Measurements from ENCODE around the gene SEMA5A.

The SEMA5A gene

DNA sequence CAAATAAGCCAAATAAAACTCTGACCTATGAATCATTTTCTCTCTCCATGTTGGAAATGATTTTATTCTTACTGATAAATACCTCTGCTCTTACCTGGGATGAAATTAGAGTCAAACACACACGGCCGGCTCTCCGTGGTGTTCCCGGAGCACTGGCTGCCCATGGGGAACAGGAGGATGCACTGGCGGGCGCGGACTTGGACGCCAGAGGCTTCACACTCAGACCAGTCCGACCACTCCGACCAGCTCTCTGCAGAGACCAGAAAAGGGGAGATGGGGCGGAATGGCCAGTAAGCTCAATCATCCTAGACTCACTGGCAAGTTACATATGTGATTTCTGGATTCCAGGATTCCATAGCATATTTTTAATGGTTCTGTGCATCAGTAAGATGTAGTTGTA lies 494.1 kb downstream of the SEMA5A start:
- no peak for TF ChIP-seq TAF1 (IDR thresholded peaks at IDR 0.05; ENCODE audit: borderline replicate concordance, low read depth, low read length)
- no peak for TF ChIP-seq POLR2AphosphoS5 (IDR thresholded peaks at IDR 0.05; ENCODE audit: low read depth, low read length)
- no peak for TF ChIP-seq POLR2A (IDR thresholded peaks at IDR 0.05; ENCODE audit: low read depth, low read length)
- FAIRE-seq (no peak), DNase-seq (ENCODE audit: insufficient read length) (no peak)

DNA sequence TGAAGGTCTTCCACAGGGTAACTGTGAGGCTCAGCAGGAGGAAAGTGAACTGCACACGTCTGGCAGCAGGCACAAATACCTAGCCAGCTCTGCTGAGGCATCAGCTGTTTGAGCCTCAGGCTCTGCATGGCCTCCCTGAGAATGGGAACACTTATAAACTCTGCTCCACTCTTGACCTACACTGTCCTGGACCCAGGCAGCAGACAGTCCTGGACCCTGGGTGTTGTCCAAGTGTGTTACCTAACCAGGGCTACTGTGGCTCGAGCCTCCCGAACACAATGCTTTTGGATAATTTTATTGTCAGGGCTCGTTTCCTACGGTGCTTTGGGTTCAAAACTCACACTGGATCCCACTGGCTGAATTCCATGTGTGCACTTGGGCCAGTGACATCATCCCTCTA lies 497.9 kb downstream of the SEMA5A start:
- FAIRE-seq (no peak), DNase-seq (ENCODE audit: insufficient read length) (no peak)
- TF ChIP-seq POLR2A (IDR thresholded peaks at IDR 0.05; ENCODE audit: low read depth, low read length) (no peak), POLR2AphosphoS5 (IDR thresholded peaks at IDR 0.05; ENCODE audit: low read depth, low read length) (no peak), TAF1 (IDR thresholded peaks at IDR 0.05; ENCODE audit: borderline replicate concordance, low read depth, low read length) (no peak)

DNA sequence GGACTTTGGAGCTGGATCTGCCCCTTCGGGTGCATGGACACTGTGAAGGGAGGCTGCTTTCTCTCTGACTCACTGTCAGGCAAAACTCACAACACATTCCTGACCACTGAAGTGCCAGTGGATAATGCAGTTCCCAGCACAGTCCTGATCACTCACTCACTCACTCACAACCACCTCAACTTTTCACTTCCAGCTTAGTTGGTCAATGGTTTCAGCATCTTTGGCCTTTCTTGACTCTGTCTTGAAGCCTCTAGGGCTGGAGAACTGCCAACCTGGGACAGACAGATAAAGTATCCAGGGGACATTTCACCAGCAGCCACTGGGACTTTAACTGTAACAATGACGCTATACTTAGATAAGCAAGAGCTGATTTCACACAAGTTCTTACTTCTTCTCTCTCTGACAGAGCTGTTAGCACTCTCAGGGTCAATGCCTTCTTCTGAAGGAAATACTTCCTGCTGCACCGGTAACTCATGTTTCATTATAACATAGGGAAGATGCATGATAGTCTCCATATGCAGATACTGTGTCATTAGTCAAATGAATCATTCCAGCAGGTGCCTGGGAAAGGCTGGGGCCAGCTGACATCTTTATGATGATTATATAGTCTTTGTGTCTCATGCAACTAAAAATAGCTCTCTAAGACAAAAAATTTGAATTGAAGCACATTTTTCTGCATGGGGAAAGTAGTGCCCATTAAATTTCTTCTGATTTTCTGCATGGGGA lies 499.0 kb downstream of the SEMA5A start:
- no peak for FAIRE-seq
- no peak for TF ChIP-seq POLR2A (IDR thresholded peaks at IDR 0.05; ENCODE audit: low read depth, low read length)
- no peak for TF ChIP-seq POLR2AphosphoS5 (IDR thresholded peaks at IDR 0.05; ENCODE audit: low read depth, low read length)
- no peak for TF ChIP-seq TAF1 (IDR thresholded peaks at IDR 0.05; ENCODE audit: borderline replicate concordance, low read depth, low read length)
- no peak for DNase-seq (ENCODE audit: insufficient read length)

DNA sequence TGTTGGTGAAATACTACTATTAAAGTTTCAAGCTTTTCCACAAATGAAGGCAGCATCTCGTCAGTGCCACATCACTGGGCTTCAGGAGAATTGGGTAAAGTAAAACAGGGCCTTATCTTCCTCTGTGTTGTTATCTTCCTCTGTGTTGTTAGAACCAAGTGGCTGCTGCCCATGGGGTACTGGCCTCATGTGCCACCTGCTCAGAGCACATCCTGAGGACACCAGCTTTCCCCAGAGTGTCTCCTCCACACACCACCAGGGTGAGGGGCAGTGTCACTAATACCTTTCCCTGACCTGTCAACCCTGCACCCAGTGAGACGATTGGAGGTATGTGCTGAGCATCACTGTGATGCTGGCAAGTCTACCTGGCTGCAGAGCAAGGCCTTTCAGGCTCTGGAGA lies 499.9 kb downstream of the SEMA5A start:
- no peak for DNase-seq (ENCODE audit: insufficient read length)

DNA sequence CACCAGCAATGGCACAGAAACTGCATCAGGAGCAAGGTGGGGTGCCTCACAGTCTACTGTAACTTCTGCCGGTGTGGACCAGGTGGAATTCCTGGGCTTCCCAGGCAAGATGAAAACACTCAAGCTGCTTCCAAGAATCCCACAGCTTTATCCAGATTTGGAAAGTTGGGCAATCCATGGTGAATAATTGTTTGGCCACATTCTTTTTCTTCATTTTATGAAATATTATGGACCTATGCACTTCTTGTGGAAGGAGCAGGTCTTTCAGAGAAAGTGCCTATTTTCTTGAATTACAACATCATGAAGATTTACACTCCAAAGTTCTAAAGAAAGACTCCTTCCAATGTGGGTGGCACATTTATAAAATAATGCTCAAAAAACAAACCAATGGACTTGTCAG lies 503.6 kb downstream of the SEMA5A start:
- TF ChIP-seq POLR2AphosphoS5 (IDR thresholded peaks at IDR 0.05; ENCODE audit: low read depth, low read length): no peak
- DNase-seq (ENCODE audit: insufficient read length) (no peak), FAIRE-seq (no peak)

More for the DNA sequence above, 499.9 kb downstream of the SEMA5A start:
- no peak for TF ChIP-seq TAF1 (IDR thresholded peaks at IDR 0.05; ENCODE audit: borderline replicate concordance, low read depth, low read length)
- TF ChIP-seq POLR2AphosphoS5 (IDR thresholded peaks at IDR 0.05; ENCODE audit: low read depth, low read length): no peak
- TF ChIP-seq POLR2A (IDR thresholded peaks at IDR 0.05; ENCODE audit: low read depth, low read length): no peak
- no peak for FAIRE-seq

DNA sequence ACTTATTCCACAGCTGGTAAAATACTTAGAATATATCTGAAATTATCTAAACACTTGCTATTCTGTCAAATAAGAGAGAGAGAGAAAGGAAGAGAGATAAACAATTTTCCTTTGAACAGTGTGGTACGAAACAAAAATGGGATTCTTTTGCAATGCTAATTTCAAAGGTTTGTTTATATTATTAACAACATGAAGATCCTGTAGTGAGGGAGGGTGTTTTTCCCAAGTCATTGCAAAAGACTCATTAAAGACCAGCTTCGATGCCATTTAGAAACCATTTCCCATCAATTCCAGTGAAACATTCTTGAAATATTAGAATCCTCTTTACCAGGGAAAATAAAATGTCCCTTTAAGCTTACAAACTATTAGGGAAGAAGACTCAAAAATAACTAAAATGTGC lies 505.4 kb downstream of the SEMA5A start:
- FAIRE-seq (no peak), DNase-seq (ENCODE audit: insufficient read length) (no peak)
- TF ChIP-seq POLR2A (IDR thresholded peaks at IDR 0.05; ENCODE audit: low read depth, low read length) (no peak), POLR2AphosphoS5 (IDR thresholded peaks at IDR 0.05; ENCODE audit: low read depth, low read length) (no peak), TAF1 (IDR thresholded peaks at IDR 0.05; ENCODE audit: borderline replicate concordance, low read depth, low read length) (no peak)

DNA sequence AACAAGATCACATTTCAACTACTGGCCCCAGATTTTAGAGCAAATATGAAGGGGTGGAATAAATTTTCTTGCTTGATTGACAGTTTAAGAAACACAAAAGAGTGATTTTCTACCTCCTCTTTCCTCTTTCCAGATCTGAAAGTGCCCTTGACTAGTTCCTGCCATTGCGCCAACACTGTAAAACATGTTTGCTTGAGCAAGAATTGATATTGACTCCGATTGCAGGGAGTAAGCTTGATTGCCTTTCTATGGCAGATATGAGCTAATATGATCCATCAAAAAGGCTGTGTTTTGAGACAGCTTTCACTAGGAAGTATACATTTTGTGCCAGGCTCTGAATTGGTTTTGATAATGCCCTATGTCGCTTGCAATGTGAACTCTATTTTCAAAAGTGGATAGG lies 508.8 kb downstream of the SEMA5A start:
- TF ChIP-seq TAF1 (IDR thresholded peaks at IDR 0.05; ENCODE audit: borderline replicate concordance, low read depth, low read length) (no peak), POLR2A (IDR thresholded peaks at IDR 0.05; ENCODE audit: low read depth, low read length) (no peak), POLR2AphosphoS5 (IDR thresholded peaks at IDR 0.05; ENCODE audit: low read depth, low read length) (no peak)
- FAIRE-seq (no peak), DNase-seq (ENCODE audit: insufficient read length) (no peak)

DNA sequence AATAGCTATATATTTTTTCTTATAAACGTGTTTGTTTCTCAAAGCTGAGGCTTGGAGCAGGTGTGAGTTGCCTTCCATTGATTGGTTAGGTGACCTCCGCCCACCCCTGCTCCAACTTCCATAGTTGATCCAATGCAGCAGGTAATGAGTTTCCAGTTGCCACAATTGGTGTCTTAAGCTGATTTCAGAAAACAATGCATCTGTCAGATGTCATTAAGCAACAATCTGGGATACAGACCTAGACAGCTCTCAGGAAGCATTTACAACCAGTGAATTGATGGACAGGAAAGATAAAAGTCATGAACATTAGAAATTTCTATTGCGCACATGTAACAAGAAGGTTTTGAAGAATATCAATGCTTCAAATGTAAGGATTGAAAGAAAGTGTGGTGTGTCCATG lies 510.5 kb downstream of the SEMA5A start:
- DNase-seq (ENCODE audit: insufficient read length): no peak
- FAIRE-seq: no peak
- TF ChIP-seq POLR2AphosphoS5 (IDR thresholded peaks at IDR 0.05; ENCODE audit: low read depth, low read length): no peak
- TF ChIP-seq POLR2A (IDR thresholded peaks at IDR 0.05; ENCODE audit: low read depth, low read length): no peak
- no peak for TF ChIP-seq TAF1 (IDR thresholded peaks at IDR 0.05; ENCODE audit: borderline replicate concordance, low read depth, low read length)

DNA sequence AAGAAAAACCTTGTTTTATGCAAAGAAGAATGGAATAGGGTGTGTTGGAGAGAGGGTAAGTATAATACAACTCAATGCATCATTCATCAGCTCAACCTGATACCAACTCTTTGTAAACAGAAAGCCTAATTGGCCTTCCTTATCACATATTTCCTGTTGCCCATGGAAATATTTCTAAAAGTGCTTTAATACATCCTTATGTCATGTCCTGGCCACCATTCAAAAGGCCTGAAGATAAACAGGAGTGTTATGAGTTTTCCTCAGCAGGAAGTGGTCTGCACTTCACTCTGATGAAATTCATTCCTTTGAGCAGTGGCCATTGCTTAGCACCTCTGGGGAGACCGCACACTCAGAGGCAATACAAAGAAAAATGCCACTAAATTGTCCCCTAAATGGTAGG lies 511.2 kb downstream of the SEMA5A start:
- DNase-seq (ENCODE audit: insufficient read length): no peak
- no peak for FAIRE-seq
- TF ChIP-seq POLR2AphosphoS5 (IDR thresholded peaks at IDR 0.05; ENCODE audit: low read depth, low read length) (no peak), POLR2A (IDR thresholded peaks at IDR 0.05; ENCODE audit: low read depth, low read length) (no peak), TAF1 (IDR thresholded peaks at IDR 0.05; ENCODE audit: borderline replicate concordance, low read depth, low read length) (no peak)

DNA sequence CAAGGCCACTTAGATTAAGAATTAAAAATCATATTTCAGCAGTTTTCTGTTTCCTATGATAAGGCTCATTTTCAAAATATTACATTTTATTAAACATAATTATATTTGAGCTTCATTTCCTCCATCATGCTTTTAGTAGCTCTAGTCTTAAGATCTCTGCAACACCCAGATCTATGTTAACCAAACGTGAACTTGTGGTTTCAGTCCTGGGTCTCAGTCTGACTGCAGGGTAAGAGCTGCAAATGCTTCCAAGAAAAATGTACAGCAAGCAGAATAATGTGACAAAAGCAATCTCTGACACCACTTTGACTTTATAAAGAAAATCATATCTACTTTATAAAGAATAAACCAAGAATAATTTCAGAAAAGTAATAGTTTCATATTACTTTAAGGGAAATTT lies 512.4 kb downstream of the SEMA5A start:
- TF ChIP-seq POLR2A (IDR thresholded peaks at IDR 0.05; ENCODE audit: low read depth, low read length) (no peak), TAF1 (IDR thresholded peaks at IDR 0.05; ENCODE audit: borderline replicate concordance, low read depth, low read length) (no peak), POLR2AphosphoS5 (IDR thresholded peaks at IDR 0.05; ENCODE audit: low read depth, low read length) (no peak)
- FAIRE-seq (no peak), DNase-seq (ENCODE audit: insufficient read length) (no peak)

DNA sequence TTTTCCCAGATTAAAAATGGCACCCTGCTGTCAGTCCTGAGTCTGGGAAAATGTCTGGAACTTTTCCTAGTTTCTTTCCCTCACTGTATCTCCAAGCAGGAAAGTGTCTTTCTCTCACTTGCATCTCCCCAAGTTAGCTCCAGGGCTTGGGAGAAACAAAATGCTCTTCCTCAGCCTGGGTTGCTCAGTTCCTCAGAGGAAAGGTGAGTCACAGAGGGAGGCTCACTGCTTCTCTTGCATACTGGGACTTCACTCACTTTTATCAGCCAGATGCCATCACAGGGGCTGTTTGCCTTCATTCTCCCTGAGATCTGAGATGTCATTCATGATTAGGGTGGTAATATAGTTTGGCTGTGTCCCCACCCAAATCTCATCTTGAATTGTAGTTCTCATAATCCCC lies 519.9 kb downstream of the SEMA5A start:
- no peak for FAIRE-seq
- no peak for TF ChIP-seq TAF1 (IDR thresholded peaks at IDR 0.05; ENCODE audit: borderline replicate concordance, low read depth, low read length)
- no peak for TF ChIP-seq POLR2AphosphoS5 (IDR thresholded peaks at IDR 0.05; ENCODE audit: low read depth, low read length)
- TF ChIP-seq POLR2A (IDR thresholded peaks at IDR 0.05; ENCODE audit: low read depth, low read length): no peak
- DNase-seq (ENCODE audit: insufficient read length): no peak

DNA sequence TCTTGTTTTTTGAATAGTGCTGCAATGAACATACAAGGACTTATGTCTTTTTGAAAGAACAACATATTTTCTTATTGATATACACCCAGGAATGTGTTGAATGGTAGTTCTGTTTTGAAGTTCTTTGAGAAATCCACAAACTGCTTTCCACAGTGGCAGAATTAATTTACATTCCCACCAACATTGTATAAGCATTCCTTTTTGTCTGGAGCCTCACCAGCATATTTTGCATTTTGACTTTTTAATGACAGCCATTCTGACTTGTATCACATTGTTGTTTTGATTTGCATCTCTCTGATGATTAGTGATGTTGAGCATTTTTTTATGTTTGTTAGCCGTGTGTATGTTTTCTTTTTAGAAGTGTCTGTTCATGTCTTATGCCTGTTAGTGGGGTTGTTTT lies 524.9 kb downstream of the SEMA5A start:
- TF ChIP-seq POLR2AphosphoS5 (IDR thresholded peaks at IDR 0.05; ENCODE audit: low read depth, low read length) (no peak), POLR2A (IDR thresholded peaks at IDR 0.05; ENCODE audit: low read depth, low read length) (no peak), TAF1 (IDR thresholded peaks at IDR 0.05; ENCODE audit: borderline replicate concordance, low read depth, low read length) (no peak)
- FAIRE-seq (no peak), DNase-seq (ENCODE audit: insufficient read length) (no peak)

DNA sequence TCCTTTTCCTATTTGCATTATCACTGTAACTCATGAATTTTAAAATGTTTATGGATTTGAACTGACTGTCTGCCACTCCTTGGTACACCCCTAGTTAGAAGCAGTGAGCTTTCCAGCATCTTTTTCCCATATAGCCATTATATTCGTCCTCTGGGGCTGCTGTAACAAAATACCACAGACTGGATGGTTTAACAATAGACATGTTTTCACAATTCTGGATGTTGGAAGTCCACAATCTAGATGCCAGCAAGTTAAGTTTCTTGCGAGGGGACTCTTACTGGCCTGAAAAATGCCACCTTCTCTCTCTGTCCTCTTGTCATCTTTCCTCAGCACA lies 530.0 kb downstream of the SEMA5A start:
- no peak for DNase-seq (ENCODE audit: insufficient read length)
- no peak for TF ChIP-seq TAF1 (IDR thresholded peaks at IDR 0.05; ENCODE audit: borderline replicate concordance, low read depth, low read length)
- TF ChIP-seq POLR2AphosphoS5 (IDR thresholded peaks at IDR 0.05; ENCODE audit: low read depth, low read length): no peak
- no peak for TF ChIP-seq POLR2A (IDR thresholded peaks at IDR 0.05; ENCODE audit: low read depth, low read length)
- no peak for FAIRE-seq

All from GM12892 (cell line).